KMS-11 (cell line): ENCODE results near the gene PI4K2B.

Experiments used
- H2AFZ ChIP-seq: fragments of 200-600 bp; sonication (generic); 2 replicates; pipeline ENCODE4 v1.6.1; 2016; ENCODE audit warnings: antibody characterized with exemption, mixed run types, low read depth
- H3K27ac ChIP-seq: fragments of 200-600 bp; sonication (generic); 2 replicates; pipeline ENCODE4 v1.6.1; 2016; ENCODE audit warnings: mild to moderate bottlenecking, mixed run types
- H3K27me3 ChIP-seq: fragments of 200-600 bp; sonication (generic); 2 replicates; pipeline ENCODE4 v1.6.1; 2017; ENCODE audit warnings: mild to moderate bottlenecking, low read depth, mixed run types, moderate library complexity; ENCODE audit not compliant: insufficient read depth
- H3K36me3 ChIP-seq: fragments of 200-600 bp; sonication (generic); 2 replicates; pipeline ENCODE4 v1.6.1; 2017; ENCODE audit warnings: mild to moderate bottlenecking, mixed run types; ENCODE audit not compliant: insufficient read depth
- H3K4me1 ChIP-seq: fragments of 200-600 bp; sonication (generic); 2 replicates; pipeline ENCODE4 v1.6.1; 2016; ENCODE audit warnings: mild to moderate bottlenecking, low read depth, mixed run types; ENCODE audit not compliant: poor library complexity, severe bottlenecking
- H3K4me2 ChIP-seq: fragments of 200-600 bp; sonication (generic); 2 replicates; pipeline ENCODE4 v1.7.0; 2016; ENCODE audit warnings: mild to moderate bottlenecking, mixed run types
- H3K4me3 ChIP-seq: fragments of 200-600 bp; sonication (generic); IDR thresholded peaks from 2 replicates; pipeline ENCODE4 v1.6.1; 2017; ENCODE audit warnings: low read depth, low read length, mixed read lengths; ENCODE audit not compliant: insufficient read depth
- H3K79me2 ChIP-seq: fragments of 200-600 bp; sonication (generic); 2 replicates; pipeline ENCODE4 v1.6.1; 2016; ENCODE audit warnings: low read depth, mixed run types; ENCODE audit not compliant: insufficient read depth
- H3K9ac ChIP-seq: fragments of 200-600 bp; sonication (generic); 2 replicates; pipeline ENCODE4 v1.6.1; 2016; ENCODE audit warnings: mild to moderate bottlenecking, mixed run types
- H4K20me1 ChIP-seq: fragments of 200-600 bp; sonication (generic); 2 replicates; pipeline ENCODE4 v1.6.1; 2016; ENCODE audit warnings: mild to moderate bottlenecking, mixed run types; ENCODE audit not compliant: insufficient read depth
- TF ChIP-seq, protein P1 (sequence below): fragments of 200-600 bp; sonication (generic); conservative IDR thresholded peaks from 2 replicates; pipeline ENCODE4 v1.6.1; 2017; ENCODE audit warnings: low read depth, mild to moderate bottlenecking, antibody characterized with exemption, low read length, moderate library complexity, mixed read lengths

Gene PI4K2B

DNA sequence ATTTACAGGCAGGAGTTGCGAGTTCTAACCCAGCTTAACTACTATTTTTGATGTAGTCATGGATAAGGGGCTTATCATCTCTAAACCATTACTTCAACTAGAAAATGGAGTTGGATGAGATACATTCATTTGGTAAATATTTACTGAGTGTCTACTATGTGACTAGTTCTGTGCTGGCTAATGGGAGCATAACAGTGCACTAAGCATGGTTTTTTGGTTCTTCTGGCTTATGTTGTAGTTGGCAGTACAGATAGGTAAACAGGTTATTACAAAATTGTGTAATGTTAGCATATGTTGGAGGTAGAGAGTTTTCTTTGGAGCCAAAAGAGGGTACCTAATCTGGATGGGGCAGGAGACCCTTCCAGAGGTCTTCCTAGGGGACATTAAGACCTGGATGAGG, 25.8 kb upstream of the PI4K2B start:
- no peak overlapping the region for H3K4me2 ChIP-seq
- TF ChIP-seq, protein P1, sequence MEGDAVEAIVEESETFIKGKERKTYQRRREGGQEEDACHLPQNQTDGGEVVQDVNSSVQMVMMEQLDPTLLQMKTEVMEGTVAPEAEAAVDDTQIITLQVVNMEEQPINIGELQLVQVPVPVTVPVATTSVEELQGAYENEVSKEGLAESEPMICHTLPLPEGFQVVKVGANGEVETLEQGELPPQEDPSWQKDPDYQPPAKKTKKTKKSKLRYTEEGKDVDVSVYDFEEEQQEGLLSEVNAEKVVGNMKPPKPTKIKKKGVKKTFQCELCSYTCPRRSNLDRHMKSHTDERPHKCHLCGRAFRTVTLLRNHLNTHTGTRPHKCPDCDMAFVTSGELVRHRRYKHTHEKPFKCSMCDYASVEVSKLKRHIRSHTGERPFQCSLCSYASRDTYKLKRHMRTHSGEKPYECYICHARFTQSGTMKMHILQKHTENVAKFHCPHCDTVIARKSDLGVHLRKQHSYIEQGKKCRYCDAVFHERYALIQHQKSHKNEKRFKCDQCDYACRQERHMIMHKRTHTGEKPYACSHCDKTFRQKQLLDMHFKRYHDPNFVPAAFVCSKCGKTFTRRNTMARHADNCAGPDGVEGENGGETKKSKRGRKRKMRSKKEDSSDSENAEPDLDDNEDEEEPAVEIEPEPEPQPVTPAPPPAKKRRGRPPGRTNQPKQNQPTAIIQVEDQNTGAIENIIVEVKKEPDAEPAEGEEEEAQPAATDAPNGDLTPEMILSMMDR = no peak
- no peaks in the 10 kb centered on the region for H3K4me1 ChIP-seq
- no peaks in the 10 kb centered on the region for H3K79me2 ChIP-seq
- no peaks in the 10 kb centered on the region for H3K36me3 ChIP-seq
- no peaks in the 10 kb centered on the region for H3K27me3 ChIP-seq
- no peak overlapping the region for H2AFZ ChIP-seq
- H3K9ac ChIP-seq = no peak overlapping the region
- H3K27ac ChIP-seq = no peak overlapping the region
- no peak overlapping the region for H3K4me3 ChIP-seq
- no peaks in the 10 kb centered on the region for H4K20me1 ChIP-seq

DNA sequence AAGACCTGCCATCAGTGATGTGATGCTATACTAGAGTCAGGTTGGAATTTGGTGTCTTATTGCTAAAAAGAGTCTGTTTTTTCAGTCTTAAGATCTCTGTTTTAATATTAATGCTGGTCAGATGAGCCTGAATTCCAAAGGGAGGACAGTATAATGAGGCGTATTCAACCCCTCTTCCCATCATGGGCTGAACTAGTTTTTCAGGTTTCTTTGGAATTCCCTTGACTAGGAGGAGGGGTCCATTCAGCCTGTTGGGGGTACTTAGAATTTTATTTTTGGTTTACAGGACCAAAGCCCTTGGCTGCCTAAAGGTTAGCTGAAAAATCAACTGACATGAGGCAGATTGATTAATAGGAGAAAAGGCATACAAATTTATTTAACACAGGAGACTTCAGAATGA, 24.1 kb upstream of the PI4K2B start:
- H3K4me2 ChIP-seq = no peak overlapping the region
- no peak overlapping the region for H3K4me3 ChIP-seq
- H3K4me1 ChIP-seq = no peaks in the 10 kb centered on the region
- H3K9ac ChIP-seq = no peak overlapping the region
- H3K79me2 ChIP-seq = no peaks in the 10 kb centered on the region
- TF ChIP-seq, protein P1 = no peak
- no peaks in the 10 kb centered on the region for H3K27me3 ChIP-seq
- no peak overlapping the region for H2AFZ ChIP-seq
- no peaks in the 10 kb centered on the region for H3K36me3 ChIP-seq
- H3K27ac ChIP-seq = no peak overlapping the region
- H4K20me1 ChIP-seq = no peaks in the 10 kb centered on the region

DNA sequence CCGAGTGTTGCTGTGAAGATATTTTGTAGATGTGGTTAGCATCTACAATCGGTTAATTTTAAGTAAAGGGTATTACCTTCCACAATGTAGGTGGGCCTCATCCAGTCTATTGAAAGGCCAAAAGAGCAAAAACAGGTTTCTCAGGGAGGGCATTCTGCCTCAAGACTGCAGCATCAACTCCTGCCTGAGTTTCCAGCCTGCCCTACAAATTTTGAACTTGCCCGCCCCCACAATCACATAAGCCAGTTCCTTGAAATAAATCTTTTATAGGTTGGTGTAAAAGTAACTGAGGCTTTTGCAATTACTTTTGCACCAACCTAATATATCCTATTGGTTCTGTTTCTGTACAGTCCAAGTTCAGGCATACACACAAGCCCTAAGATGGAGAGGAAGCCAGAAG, 22.1 kb upstream of the PI4K2B start:
- Histone ChIP-seq H3K4me3 (no peak overlapping the region), H3K4me2 (no peak overlapping the region), H4K20me1 (no peaks in the 10 kb centered on the region), H3K27ac (no peak overlapping the region), H2AFZ (no peak overlapping the region), H3K79me2 (no peaks in the 10 kb centered on the region), H3K27me3 (no peaks in the 10 kb centered on the region), H3K9ac (no peak overlapping the region), H3K36me3 (no peaks in the 10 kb centered on the region), H3K4me1 (no peaks in the 10 kb centered on the region)
- TF ChIP-seq, protein P1 = no peak

DNA sequence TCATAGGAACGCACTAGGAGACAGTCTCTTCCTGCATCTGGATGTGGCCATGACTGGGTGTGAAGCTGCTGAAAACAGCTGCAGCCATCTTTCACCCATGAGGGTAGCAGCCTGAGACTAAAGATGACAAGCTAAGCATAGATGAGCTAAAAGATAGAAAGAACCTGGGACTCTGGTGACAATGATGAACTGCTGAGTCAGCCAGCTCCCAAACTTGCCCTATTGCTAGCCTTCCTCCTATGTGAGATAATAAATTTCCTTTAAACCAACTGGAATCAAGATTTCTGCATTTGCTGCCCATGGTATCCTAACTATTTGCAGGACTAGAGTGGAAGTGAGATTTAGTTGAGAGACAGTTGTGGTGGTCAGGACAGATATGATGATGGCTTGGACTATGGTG, 21.0 kb upstream of the PI4K2B start:
- H4K20me1 ChIP-seq = no peaks in the 10 kb centered on the region
- no peaks in the 10 kb centered on the region for H3K79me2 ChIP-seq

More for the DNA sequence above, 21.0 kb upstream of the PI4K2B start:
- no peak overlapping the region for H3K27ac ChIP-seq
- no peaks in the 10 kb centered on the region for H3K27me3 ChIP-seq
- TF ChIP-seq, protein P1 = no peak
- no peak overlapping the region for H3K9ac ChIP-seq
- no peak overlapping the region for H2AFZ ChIP-seq
- H3K36me3 ChIP-seq = no peaks in the 10 kb centered on the region
- H3K4me1 ChIP-seq = no peaks in the 10 kb centered on the region
- no peak overlapping the region for H3K4me3 ChIP-seq
- no peak overlapping the region for H3K4me2 ChIP-seq
